A673 (cell line): ENCODE results near the gene MPP4. TPM values are rescaled to one million over a fixed set of nuclear protein-coding genes. Genes with fewer than 3 reads are reported as not detected.

ENCODE experiments used
- BruUV-seq: library from RNA; stranded (reverse); fragments of 400-500 nt; replicated peaks from 2 replicates; lab custom pipeline; 2021; lab: Mats Ljungman, UMichigan
- CTCF ChIA-PET: fragments of 300-600 bp; sonication (Branson Sonifier 250); formaldehyde crosslinking; loops from one replicate; lab custom pipeline; 2022; ENCODE audit warnings: antibody characterized with exemption; lab: Charles Lee
- POLR2A ChIA-PET: fragments of 300-600 bp; sonication (Branson Sonifier 250); formaldehyde crosslinking; loops from one replicate; lab custom pipeline; 2022; ENCODE audit warnings: antibody characterized with exemption; ENCODE audit not compliant: low non-redundant PET; lab: Charles Lee
- DNase-seq: peaks from one replicate; pipeline ENCODE4 v3.0.0-alpha.2; 2015; ENCODE audit warnings: low spot score
- H3K27ac ChIP-seq: fragments of 200-600 bp; sonication (generic); 2 replicates; pipeline ENCODE4 v1.5.1; 2016; ENCODE audit warnings: mixed run types, low read depth, mild to moderate bottlenecking, mixed read lengths, antibody characterized with exemption, low read length; ENCODE audit not compliant: poor library complexity, severe bottlenecking
- H3K27me3 ChIP-seq: fragments of 200-600 bp; sonication (generic); replicated peaks from 2 replicates; pipeline ENCODE4 v1.6.1; 2017; ENCODE audit warnings: mixed run types, low read depth, mild to moderate bottlenecking, mixed read lengths, antibody characterized with exemption, low read length; ENCODE audit not compliant: insufficient read depth, poor library complexity
- H3K36me3 ChIP-seq: fragments of 200-600 bp; sonication (generic); 2 replicates; pipeline ENCODE4 v1.6.1; 2016; ENCODE audit warnings: mixed run types, mild to moderate bottlenecking, mixed read lengths, antibody characterized with exemption, low read length; ENCODE audit not compliant: insufficient read depth, poor library complexity, severe bottlenecking
- H3K4me1 ChIP-seq: fragments of 200-600 bp; sonication (generic); 2 replicates; pipeline ENCODE4 v1.6.1; 2017; ENCODE audit warnings: mixed run types, mild to moderate bottlenecking, mixed read lengths, antibody characterized with exemption, low read length; ENCODE audit not compliant: insufficient read depth, poor library complexity, severe bottlenecking
- H3K4me3 ChIP-seq: fragments of 200-600 bp; sonication (generic); 2 replicates; pipeline ENCODE4 v1.5.1; 2016; ENCODE audit warnings: low read depth, mixed run types, mild to moderate bottlenecking, mixed read lengths, low read length; ENCODE audit not compliant: poor library complexity, severe bottlenecking
- H3K9me3 ChIP-seq: fragments of 200-600 bp; sonication (generic); 2 replicates; pipeline ENCODE4 v1.6.1; 2016; ENCODE audit warnings: mixed run types, low read depth, mild to moderate bottlenecking, mixed read lengths, antibody characterized with exemption, low read length; ENCODE audit not compliant: poor library complexity, severe bottlenecking
- CTCF ChIP-seq: fragments of 300-800, 200-600 bp; sonication (generic); conservative IDR thresholded peaks from 2 replicates; pipeline ENCODE4 v1.5.1; 2017; ENCODE audit warnings: low read depth, mild to moderate bottlenecking, antibody characterized with exemption, low read length, moderate library complexity, mixed read lengths
- EZH2 ChIP-seq: fragments of 200-600 bp; sonication (generic); IDR thresholded peaks from 2 replicates; pipeline ENCODE4 v1.6.1; 2017; ENCODE audit warnings: borderline replicate concordance, low read depth, mild to moderate bottlenecking, mixed read lengths, antibody characterized with exemption, low read length; ENCODE audit not compliant: poor library complexity, severe bottlenecking
- intact Hi-C: fragments of 100-400 bp; cut with micrococcal nuclease; formaldehyde crosslinking; loops from one replicate; pipeline ENCODE4 v1.10.0; 2022; ENCODE audit not compliant: unreplicated experiment
- total RNA-seq: library from RNA; stranded (reverse); gene quantifications from 2 replicates; pipeline ENCODE4 v1.2.3, GENCODE V29; 2021

Gene MPP4
- total RNA-seq, 1 experiment from 2014 or later, result 1.6 TPM

- Histone ChIP-seq H3K4me3 (no peak overlapping the region), H3K4me1 (no peaks in the 10 kb centered on the region), H3K9me3 (no peaks in the 10 kb centered on the region), H3K36me3 (peaks cover 3% of the 10 kb centered on the region), H3K27ac (no peak overlapping the region), H3K27me3 (no peaks in the 10 kb centered on the region)
- intact Hi-C loops, result no loop called here
- CTCF ChIA-PET, result no interaction called here
- TF ChIP-seq EZH2 (no peak), CTCF (no peak)
- POLR2A ChIA-PET, result no interaction called here
- DNase-seq, result no peak
- BruUV-seq, result no TSS peak
Observed at GRCh38 chr2:201621293-201621999, 77.0 kb downstream of the MPP4 start.

GRCh38 chr2:201618744-201619662 is 79.4 kb downstream of the MPP4 start:
- intact Hi-C loops, result no loop called here
- no peaks in the 10 kb centered on the region for H3K36me3 ChIP-seq
- ChIA-PET POLR2A (no interaction called here), CTCF (no interaction called here)
- H3K4me1 ChIP-seq, result no peaks in the 10 kb centered on the region
- DNase-seq, result peak; percentile 16
- TF ChIP-seq CTCF (no peak), EZH2 (no peak)
- no peaks in the 10 kb centered on the region for H3K27me3 ChIP-seq
- H3K27ac ChIP-seq, result no peak overlapping the region
- no peak overlapping the region for H3K4me3 ChIP-seq
- no TSS peak for BruUV-seq
- H3K9me3 ChIP-seq, result no peaks in the 10 kb centered on the region

GRCh38 chr2:201608021-201608420 is 90.4 kb downstream of the MPP4 start:
- intact Hi-C loops, result no loop called here

More at GRCh38 chr2:201608021-201608420, 90.4 kb downstream of the MPP4 start:
- CTCF ChIA-PET, result no interaction called here
- DNase-seq, result no peak
- H3K27ac ChIP-seq, result no peak overlapping the region
- H3K27me3 ChIP-seq, result no peaks in the 10 kb centered on the region
- no TSS peak for BruUV-seq
- H3K36me3 ChIP-seq, result no peaks in the 10 kb centered on the region
- no peaks in the 10 kb centered on the region for H3K4me1 ChIP-seq
- TF ChIP-seq CTCF (no peak), EZH2 (no peak)
- H3K4me3 ChIP-seq, result no peak overlapping the region
- POLR2A ChIA-PET, result no interaction called here
- H3K9me3 ChIP-seq, result no peaks in the 10 kb centered on the region
